ENCODE measurements around the gene DDX18.

Gene DDX18

DNA sequence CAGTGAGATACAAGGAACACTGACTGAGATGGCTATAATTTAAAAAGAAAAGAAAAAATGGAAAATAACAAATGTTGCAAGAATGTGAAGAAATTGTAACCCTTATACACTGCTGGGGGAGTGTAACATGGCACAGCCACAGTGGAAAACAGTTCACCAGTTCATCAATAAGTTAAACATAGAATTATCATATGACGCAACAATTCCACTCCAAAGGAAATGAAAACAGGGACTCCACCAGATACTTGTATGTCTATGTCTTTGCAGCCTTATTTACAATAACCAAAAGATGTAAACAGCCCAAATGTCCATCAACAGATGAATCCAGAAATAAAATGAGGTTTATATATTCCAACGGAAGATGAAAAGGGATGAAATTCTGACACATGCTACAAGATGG lies 30.8 kb downstream of the DDX18 start:
- no peak overlapping the region for H3K4me3 ChIP-seq (ENCODE audit: low read length)

GRCh38 chr2:117850015-117850414 lies 35.5 kb downstream of the DDX18 start:
- H3K9ac ChIP-seq (ENCODE audit: low read length): no peak overlapping the region
- no peaks in the 10 kb centered on the region for H3K36me3 ChIP-seq (ENCODE audit: control insufficient read depth, insufficient read depth, low read length)
- peaks cover 25% of the 10 kb centered on the region for H3K27me3 ChIP-seq (ENCODE audit: control insufficient read depth, insufficient read depth, low read length)

More for the DNA sequence above, 30.8 kb downstream of the DDX18 start:
- no peak overlapping the region for H3K9ac ChIP-seq (ENCODE audit: low read length)
- no peaks in the 10 kb centered on the region for H3K9me3 ChIP-seq (ENCODE audit: control insufficient read depth, low read length)
- H3K36me3 ChIP-seq (ENCODE audit: control insufficient read depth, insufficient read depth, low read length): no peaks in the 10 kb centered on the region
- no peaks in the 10 kb centered on the region for H3K4me1 ChIP-seq (ENCODE audit: control insufficient read depth, insufficient read depth, low read length)
- H3K27me3 ChIP-seq (ENCODE audit: control insufficient read depth, insufficient read depth, low read length): peaks cover 22% of the 10 kb centered on the region

DNA sequence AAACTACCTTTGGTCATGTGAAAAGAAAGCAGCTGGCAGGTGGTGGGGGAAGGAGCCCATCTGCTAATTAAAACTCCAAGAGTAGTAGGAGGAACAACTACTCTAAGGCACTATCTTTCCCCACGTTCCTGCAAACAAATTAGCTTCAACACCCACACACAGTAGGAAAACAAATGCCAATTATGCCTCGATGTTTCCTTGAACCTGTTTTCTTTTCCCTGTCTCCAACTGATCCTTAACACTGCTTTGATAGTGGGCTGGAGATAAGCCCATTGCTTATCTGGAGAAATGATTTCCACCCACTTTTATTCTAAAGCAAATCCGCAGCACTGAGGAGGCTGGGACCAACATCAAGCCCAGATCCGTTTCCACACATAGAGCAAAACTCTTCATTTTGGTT lies 36.0 kb downstream of the DDX18 start:
- H3K9ac ChIP-seq (ENCODE audit: low read length): no peak overlapping the region
- no peaks in the 10 kb centered on the region for H3K9me3 ChIP-seq (ENCODE audit: control insufficient read depth, low read length)
- H3K4me1 ChIP-seq (ENCODE audit: control insufficient read depth, insufficient read depth, low read length): no peaks in the 10 kb centered on the region
- H3K27me3 ChIP-seq (ENCODE audit: control insufficient read depth, insufficient read depth, low read length): peaks cover 25% of the 10 kb centered on the region
- no peaks in the 10 kb centered on the region for H3K36me3 ChIP-seq (ENCODE audit: control insufficient read depth, insufficient read depth, low read length)
- H3K4me3 ChIP-seq (ENCODE audit: low read length): no peak overlapping the region

More at GRCh38 chr2:117850015-117850414, 35.5 kb downstream of the DDX18 start:
- Histone ChIP-seq H3K4me3 (ENCODE audit: low read length) (no peak overlapping the region), H3K4me1 (ENCODE audit: control insufficient read depth, insufficient read depth, low read length) (no peaks in the 10 kb centered on the region), H3K9me3 (ENCODE audit: control insufficient read depth, low read length) (no peaks in the 10 kb centered on the region)

DNA sequence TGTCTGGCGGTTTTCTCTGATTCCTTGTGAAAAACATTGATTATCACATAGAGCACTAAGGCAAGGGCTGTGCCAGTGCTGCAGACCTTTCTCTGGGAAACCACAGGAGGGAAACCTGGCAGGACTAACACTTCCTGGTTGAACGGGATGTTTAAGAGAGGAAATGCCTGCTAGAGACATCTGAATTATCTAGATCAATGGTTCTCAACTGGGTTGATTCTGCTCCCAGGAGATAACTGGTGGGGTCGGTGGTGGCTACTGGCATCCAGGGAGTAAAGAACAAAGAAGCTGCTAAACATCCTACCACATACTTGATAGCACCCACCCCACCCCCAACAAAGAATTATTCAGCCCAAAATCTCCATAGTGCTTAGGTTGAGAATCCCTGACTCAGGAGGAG lies 37.5 kb downstream of the DDX18 start:
- no peak overlapping the region for H3K4me3 ChIP-seq (ENCODE audit: low read length)
- H3K9me3 ChIP-seq (ENCODE audit: control insufficient read depth, low read length): no peaks in the 10 kb centered on the region
- H3K9ac ChIP-seq (ENCODE audit: low read length): no peak overlapping the region
- H3K27me3 ChIP-seq (ENCODE audit: control insufficient read depth, insufficient read depth, low read length): peaks cover 25% of the 10 kb centered on the region
- no peaks in the 10 kb centered on the region for H3K4me1 ChIP-seq (ENCODE audit: control insufficient read depth, insufficient read depth, low read length)
- no peaks in the 10 kb centered on the region for H3K36me3 ChIP-seq (ENCODE audit: control insufficient read depth, insufficient read depth, low read length)

GRCh38 chr2:117853316-117853715 lies 38.8 kb downstream of the DDX18 start:
- H3K4me3 ChIP-seq (ENCODE audit: low read length): no peak overlapping the region
- H3K27me3 ChIP-seq (ENCODE audit: control insufficient read depth, insufficient read depth, low read length): peaks cover 16% of the 10 kb centered on the region
- H3K9me3 ChIP-seq (ENCODE audit: control insufficient read depth, low read length): no peaks in the 10 kb centered on the region
- no peaks in the 10 kb centered on the region for H3K4me1 ChIP-seq (ENCODE audit: control insufficient read depth, insufficient read depth, low read length)
- no peaks in the 10 kb centered on the region for H3K36me3 ChIP-seq (ENCODE audit: control insufficient read depth, insufficient read depth, low read length)
- no peak overlapping the region for H3K9ac ChIP-seq (ENCODE audit: low read length)

- no peaks in the 10 kb centered on the region for H3K9me3 ChIP-seq (ENCODE audit: control insufficient read depth, low read length)
- H3K27me3 ChIP-seq (ENCODE audit: control insufficient read depth, insufficient read depth, low read length): peaks cover 17% of the 10 kb centered on the region
- no peaks in the 10 kb centered on the region for H3K36me3 ChIP-seq (ENCODE audit: control insufficient read depth, insufficient read depth, low read length)
- no peaks in the 10 kb centered on the region for H3K4me1 ChIP-seq (ENCODE audit: control insufficient read depth, insufficient read depth, low read length)
- H3K4me3 ChIP-seq (ENCODE audit: low read length): no peak overlapping the region
- H3K9ac ChIP-seq (ENCODE audit: low read length): no peak overlapping the region
These were observed 39.4 kb downstream of the DDX18 start for GRCh38 chr2:117853873-117854272.

- Histone ChIP-seq H3K4me3 (ENCODE audit: low read length) (no peak overlapping the region), H3K4me1 (ENCODE audit: control insufficient read depth, insufficient read depth, low read length) (no peaks in the 10 kb centered on the region), H3K9ac (ENCODE audit: low read length) (no peak overlapping the region), H3K27me3 (ENCODE audit: control insufficient read depth, insufficient read depth, low read length) (peaks cover 16% of the 10 kb centered on the region), H3K9me3 (ENCODE audit: control insufficient read depth, low read length) (no peaks in the 10 kb centered on the region), H3K36me3 (ENCODE audit: control insufficient read depth, insufficient read depth, low read length) (no peaks in the 10 kb centered on the region)
These were observed 40.1 kb downstream of the DDX18 start for GRCh38 chr2:117854610-117855009.

DNA sequence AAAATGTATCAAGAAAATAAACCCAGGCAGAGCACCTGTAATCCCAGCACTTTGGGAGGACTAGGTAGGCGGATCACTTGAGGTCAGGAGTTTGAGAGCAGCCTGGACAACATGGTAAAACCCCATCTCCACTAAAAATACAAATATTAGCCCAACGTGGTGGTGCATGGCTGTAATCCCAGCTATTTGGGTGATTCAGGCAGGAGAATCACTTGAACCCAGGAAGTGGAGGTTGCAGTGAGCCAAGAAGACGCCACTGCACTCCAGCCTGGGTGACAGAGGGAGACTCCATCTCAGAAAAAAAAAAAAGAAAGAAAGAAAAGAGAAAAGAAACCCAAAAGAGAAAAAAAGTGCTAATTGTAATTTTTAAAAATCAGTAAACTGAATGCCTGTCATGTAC lies 41.4 kb downstream of the DDX18 start:
- Histone ChIP-seq H3K27me3 (ENCODE audit: control insufficient read depth, insufficient read depth, low read length) (peaks cover 12% of the 10 kb centered on the region), H3K36me3 (ENCODE audit: control insufficient read depth, insufficient read depth, low read length) (no peaks in the 10 kb centered on the region), H3K9ac (ENCODE audit: low read length) (no peak overlapping the region), H3K4me1 (ENCODE audit: control insufficient read depth, insufficient read depth, low read length) (no peaks in the 10 kb centered on the region), H3K4me3 (ENCODE audit: low read length) (no peak overlapping the region), H3K9me3 (ENCODE audit: control insufficient read depth, low read length) (no peaks in the 10 kb centered on the region)

- no peak overlapping the region for H3K9ac ChIP-seq (ENCODE audit: low read length)
- H3K27me3 ChIP-seq (ENCODE audit: control insufficient read depth, insufficient read depth, low read length): peaks cover 12% of the 10 kb centered on the region
- H3K9me3 ChIP-seq (ENCODE audit: control insufficient read depth, low read length): no peaks in the 10 kb centered on the region
- H3K36me3 ChIP-seq (ENCODE audit: control insufficient read depth, insufficient read depth, low read length): no peaks in the 10 kb centered on the region
- no peak overlapping the region for H3K4me3 ChIP-seq (ENCODE audit: low read length)
- no peaks in the 10 kb centered on the region for H3K4me1 ChIP-seq (ENCODE audit: control insufficient read depth, insufficient read depth, low read length)
These were observed 42.1 kb downstream of the DDX18 start for GRCh38 chr2:117856415-117857210.

GRCh38 chr2:117858336-117858735 lies 43.8 kb downstream of the DDX18 start:
- Histone ChIP-seq H3K27me3 (ENCODE audit: control insufficient read depth, insufficient read depth, low read length) (peaks cover 9% of the 10 kb centered on the region), H3K9ac (ENCODE audit: low read length) (no peak overlapping the region), H3K36me3 (ENCODE audit: control insufficient read depth, insufficient read depth, low read length) (no peaks in the 10 kb centered on the region), H3K4me1 (ENCODE audit: control insufficient read depth, insufficient read depth, low read length) (no peaks in the 10 kb centered on the region), H3K4me3 (ENCODE audit: low read length) (no peak overlapping the region), H3K9me3 (ENCODE audit: control insufficient read depth, low read length) (no peaks in the 10 kb centered on the region)

DNA sequence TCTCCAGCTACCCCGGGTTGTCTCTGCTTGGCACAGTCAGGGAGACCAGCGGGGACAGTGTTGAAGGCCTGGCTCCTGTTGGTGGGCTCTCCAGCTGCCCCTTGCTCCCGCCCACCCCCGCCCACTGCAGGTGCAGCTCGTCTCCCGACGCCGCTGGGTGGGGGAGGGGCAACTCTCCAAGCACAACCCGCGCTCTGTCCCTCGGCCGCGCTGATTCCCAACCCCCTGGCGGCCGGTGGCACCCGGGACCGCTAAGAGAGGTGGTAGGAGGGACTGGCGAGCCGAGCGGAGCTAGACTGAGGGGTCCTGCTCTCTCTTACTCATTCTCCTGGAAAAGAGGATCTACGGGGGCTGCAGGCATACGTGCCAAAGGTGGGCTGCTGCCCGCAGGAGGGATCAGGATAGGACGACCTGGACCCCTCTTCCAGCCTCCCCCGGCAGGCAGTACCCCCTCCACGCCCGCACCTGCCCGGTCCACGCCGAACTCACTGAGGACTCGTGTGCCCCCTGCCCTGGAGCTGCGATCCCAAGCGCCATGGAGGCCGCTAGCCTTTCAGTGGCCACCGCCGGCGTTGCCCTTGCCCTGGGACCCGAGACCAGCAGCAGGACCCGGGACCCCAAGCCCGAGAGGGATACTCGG lies 44.5 kb downstream of the DDX18 start:
- Histone ChIP-seq H3K4me1 (ENCODE audit: control insufficient read depth, insufficient read depth, low read length) (no peaks in the 10 kb centered on the region), H3K36me3 (ENCODE audit: control insufficient read depth, insufficient read depth, low read length) (no peaks in the 10 kb centered on the region), H3K27me3 (ENCODE audit: control insufficient read depth, insufficient read depth, low read length) (peaks cover 9% of the 10 kb centered on the region), H3K9me3 (ENCODE audit: control insufficient read depth, low read length) (no peaks in the 10 kb centered on the region), H3K9ac (ENCODE audit: low read length) (no peak overlapping the region), H3K4me3 (ENCODE audit: low read length) (no peak overlapping the region)

- no peaks in the 10 kb centered on the region for H3K4me1 ChIP-seq (ENCODE audit: control insufficient read depth, insufficient read depth, low read length)
- no peaks in the 10 kb centered on the region for H3K36me3 ChIP-seq (ENCODE audit: control insufficient read depth, insufficient read depth, low read length)
- peaks cover 9% of the 10 kb centered on the region for H3K27me3 ChIP-seq (ENCODE audit: control insufficient read depth, insufficient read depth, low read length)
- H3K9me3 ChIP-seq (ENCODE audit: control insufficient read depth, low read length): no peaks in the 10 kb centered on the region
- H3K4me3 ChIP-seq (ENCODE audit: low read length): no peak overlapping the region
- H3K9ac ChIP-seq (ENCODE audit: low read length): no peak overlapping the region
These were observed 45.0 kb downstream of the DDX18 start for GRCh38 chr2:117859532-117859911.
